Activated CD8-positive, alpha-beta T cell treated with anti-CD3 and anti-CD28 coated beads for 36 hours (primary cell): ENCODE results near the gene CA10. TPM values are rescaled to one million over a fixed set of nuclear protein-coding genes. Genes with fewer than 3 reads are reported as not detected.

Source experiments
- ATAC-seq: fragments of 200-7000 bp; cut with Tn5 transposase; one replicate; pipeline ENCODE4 v1.10.0; 2021; ENCODE audit warnings: mild to moderate bottlenecking, moderate library complexity
- CTCF ChIA-PET: fragments of 350-600 bp; sonication (Branson Sonifier 250); formaldehyde crosslinking; loops from one replicate; lab custom pipeline; 2021; ENCODE audit warnings: antibody characterized with exemption; lab: Charles Lee
- POLR2A ChIA-PET: fragments of 350-600 bp; sonication (Branson Sonifier 250); formaldehyde crosslinking; loops from one replicate; lab custom pipeline; 2021; ENCODE audit warnings: antibody characterized with exemption; lab: Charles Lee
- DNase-seq: peaks from one replicate; pipeline ENCODE4 v3.0.0-alpha.2; 2020
- H3K27ac Mint-ChIP-seq: one replicate; pipeline ENCODE4 v1.8.0; 2021; ENCODE audit warnings: mild to moderate bottlenecking, mixed read lengths
- H3K27me3 Mint-ChIP-seq: one replicate; pipeline ENCODE4 v1.8.0; 2021; ENCODE audit warnings: mixed read lengths
- H3K36me3 Mint-ChIP-seq: one replicate; pipeline ENCODE4 v1.8.0; 2021; ENCODE audit warnings: low read depth, mixed read lengths
- H3K4me1 Mint-ChIP-seq: one replicate; pipeline ENCODE4 v1.8.0; 2021; ENCODE audit warnings: low read depth, mixed read lengths
- H3K4me3 Mint-ChIP-seq: one replicate; pipeline ENCODE4 v1.8.0; 2021; ENCODE audit warnings: mild to moderate bottlenecking, moderate library complexity, mixed read lengths
- H3K9me3 Mint-ChIP-seq: one replicate; pipeline ENCODE4 v1.8.0; 2021; ENCODE audit warnings: mixed read lengths
- CTCF ChIP-seq: fragments of 200-600 bp; IDR thresholded peaks from one replicate; pipeline ENCODE4 v1.8.0; 2022; ENCODE audit warnings: antibody characterized with exemption, mild to moderate bottlenecking
- intact Hi-C: fragments of 100-400 bp; cut with micrococcal nuclease; formaldehyde crosslinking; loops from one replicate; pipeline ENCODE4 v1.10.0; 2022
- total RNA-seq, 2 experiments: library from RNA; stranded (reverse); gene quantifications; one replicate each; pipeline ENCODE4 v1.2.3, GENCODE V29; 2021

CA10 gene
- total RNA-seq, 2 experiments from 2014 or later, result not detected

- Mint-ChIP-seq H3K9me3 (no peaks in the 10 kb centered on the region), H3K27me3 (peaks cover 9% of the 10 kb centered on the region), H3K4me3 (no peak overlapping the region), H3K27ac (no peak overlapping the region), H3K36me3 (no peaks in the 10 kb centered on the region), H3K4me1 (no peaks in the 10 kb centered on the region)
- intact Hi-C loops, result loop anchor here (5.0 to 10.0 kb wide), 2 partner anchors 241 to 344 kb away; no protein-coding TSS in a partner anchor
- ATAC-seq (no peak), DNase-seq (no peak)
- CTCF ChIA-PET, result interaction anchor here (0.9 to 2.4 kb wide), 8 partner anchors 8 to 343 kb away, joined by 3 to 8 read pairs (median 5); no protein-coding TSS in a partner anchor
- no peak for TF ChIP-seq CTCF
- POLR2A ChIA-PET, result no interaction called here
Measured at GRCh38 chr17:52106072-52106471, 52.4 kb downstream of the CA10 start.

DNA sequence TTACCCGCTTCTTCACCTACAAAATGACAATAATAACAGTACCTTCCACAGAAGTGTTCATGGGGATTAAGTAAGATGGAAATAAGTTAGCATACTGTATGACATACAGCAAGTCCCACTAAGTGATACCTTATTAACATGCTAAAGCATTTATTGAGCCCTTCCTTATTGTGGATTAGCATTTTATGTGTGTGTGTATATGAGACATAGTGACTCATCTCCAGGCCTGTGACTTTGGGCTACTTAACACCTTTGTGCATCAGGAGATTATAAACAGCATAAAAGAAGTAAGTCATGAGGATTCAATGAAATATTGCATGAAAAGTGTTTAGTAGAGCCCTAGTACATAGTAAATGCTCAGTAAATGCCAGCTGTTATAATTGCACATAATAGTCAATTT, 52.9 kb downstream of the CA10 start:
- Mint-ChIP-seq H3K4me3 (no peak overlapping the region), H3K27me3 (peaks cover 8% of the 10 kb centered on the region), H3K9me3 (no peaks in the 10 kb centered on the region), H3K36me3 (no peaks in the 10 kb centered on the region), H3K4me1 (no peaks in the 10 kb centered on the region), H3K27ac (no peak overlapping the region)
- ATAC-seq (no peak), DNase-seq (no peak)
- ChIA-PET POLR2A (no interaction called here), CTCF (interaction anchor here (1.0 to 2.4 kb wide), 4 partner anchors 9 to 343 kb away, joined by 3 to 7 read pairs (median 6); no protein-coding TSS in a partner anchor)
- intact Hi-C loops, result loop anchor here (5.0 to 10.0 kb wide), 2 partner anchors 241 to 343 kb away; no protein-coding TSS in a partner anchor
- TF ChIP-seq CTCF, result no peak

GRCh38 chr17:52096056-52096455, 62.5 kb downstream of the CA10 start:
- H3K9me3 Mint-ChIP-seq, result no peaks in the 10 kb centered on the region
- DNase-seq, result no peak
- no peak for ATAC-seq
- no peaks in the 10 kb centered on the region for H3K36me3 Mint-ChIP-seq
- peaks cover 1% of the 10 kb centered on the region for H3K27me3 Mint-ChIP-seq
- ChIA-PET POLR2A (no interaction called here), CTCF (no interaction called here)
- intact Hi-C loops, result no loop called here
- H3K27ac Mint-ChIP-seq, result no peak overlapping the region
- no peaks in the 10 kb centered on the region for H3K4me1 Mint-ChIP-seq
- H3K4me3 Mint-ChIP-seq, result no peak overlapping the region
- TF ChIP-seq CTCF, result no peak

- CTCF ChIA-PET, result no interaction called here
- intact Hi-C loops, result no loop called here
- Mint-ChIP-seq H3K27me3 (peaks cover 1% of the 10 kb centered on the region), H3K4me3 (no peak overlapping the region), H3K9me3 (no peaks in the 10 kb centered on the region), H3K36me3 (no peaks in the 10 kb centered on the region), H3K4me1 (no peaks in the 10 kb centered on the region), H3K27ac (no peak overlapping the region)
- no peak for ATAC-seq
- no peak for TF ChIP-seq CTCF
- POLR2A ChIA-PET, result no interaction called here
- no peak for DNase-seq
Measured at GRCh38 chr17:52084176-52084575, 74.3 kb downstream of the CA10 start.

DNA sequence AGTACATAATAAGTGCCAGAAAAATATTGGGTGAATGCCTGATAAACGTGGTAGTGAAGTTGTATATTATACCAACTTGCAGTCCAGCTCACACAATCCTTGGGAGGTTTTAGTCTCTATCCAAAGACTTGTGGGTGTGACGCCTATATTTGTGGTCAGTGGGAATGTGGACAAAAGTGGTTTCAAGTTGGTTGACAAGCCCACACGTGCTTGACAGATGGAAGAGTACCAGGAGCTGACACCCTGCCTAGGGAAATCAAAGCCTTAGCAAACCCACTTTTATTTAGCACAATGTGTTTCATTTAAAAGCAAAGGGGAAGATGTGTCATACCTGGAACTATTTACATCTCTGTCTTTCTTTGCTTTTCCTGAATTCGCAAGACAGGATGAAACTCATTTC, 79.0 kb downstream of the CA10 start:
- no peaks in the 10 kb centered on the region for H3K4me1 Mint-ChIP-seq
- intact Hi-C loops, result no loop called here
- H3K36me3 Mint-ChIP-seq, result no peaks in the 10 kb centered on the region
- H3K27me3 Mint-ChIP-seq, result no peaks in the 10 kb centered on the region
- CTCF ChIA-PET, result no interaction called here
- POLR2A ChIA-PET, result interaction anchor here (1.2 kb wide), 1 partner anchor 48 kb away, joined by 4 read pairs; no protein-coding TSS in a partner anchor
- TF ChIP-seq CTCF, result no peak
- no peak overlapping the region for H3K27ac Mint-ChIP-seq
- H3K9me3 Mint-ChIP-seq, result no peaks in the 10 kb centered on the region
- H3K4me3 Mint-ChIP-seq, result no peak overlapping the region
- ATAC-seq (no peak), DNase-seq (no peak)
